ENCODE results near the gene PLXDC2. TPM values are rescaled to one million over a fixed set of nuclear protein-coding genes. Genes with fewer than 3 reads are reported as not detected.
A peak's percentile ranks its signal among the peaks of the same experiment; 100 is the strongest.

Gene PLXDC2
- polyA plus RNA-seq, 1 of the 3 experiments (the other 2 are of a cell fraction), result 2.5 TPM

DNA sequence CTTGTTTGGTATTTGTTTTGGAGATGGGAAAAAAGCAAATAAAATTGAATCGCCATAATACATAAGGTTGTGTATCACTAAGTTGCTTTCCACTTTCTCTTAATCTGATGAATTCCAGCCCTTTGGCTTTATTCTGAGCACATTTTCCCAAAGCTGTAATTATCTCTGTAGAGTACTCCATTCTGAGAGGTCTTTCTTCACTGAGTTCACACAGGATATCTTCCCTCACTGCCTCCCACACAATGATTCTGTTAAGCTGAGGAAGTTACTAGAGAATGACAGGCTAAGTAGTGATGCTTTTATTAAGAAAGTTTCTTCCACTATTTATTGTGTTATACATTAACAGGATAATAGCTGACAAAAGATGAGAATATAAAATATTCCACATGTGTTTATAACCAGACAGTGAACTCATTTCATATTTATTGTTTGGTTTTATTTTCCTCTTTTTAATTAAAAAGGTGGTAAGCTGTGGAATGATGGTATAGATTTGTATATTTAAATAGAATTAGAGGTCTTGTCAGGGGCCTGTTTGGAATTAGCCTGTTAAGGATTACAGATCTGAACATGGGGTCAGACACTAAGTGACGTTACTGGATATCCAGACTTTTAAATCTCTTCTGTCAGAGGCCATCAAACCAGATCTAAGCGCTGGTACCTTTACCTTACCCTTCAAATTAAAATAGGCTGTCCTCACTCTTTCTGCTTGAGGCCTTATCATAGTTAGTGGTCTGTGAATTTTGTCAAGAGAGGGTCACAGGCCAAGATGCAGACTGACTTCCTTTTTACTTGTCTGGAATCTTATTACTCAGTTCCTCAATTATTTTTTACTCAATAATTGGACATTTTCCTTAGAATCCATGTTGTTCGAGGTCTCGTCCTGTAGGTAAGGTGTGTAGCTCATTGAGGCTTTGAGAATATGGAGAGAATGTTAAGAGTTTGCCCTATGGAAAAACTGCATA lies 8.4 kb downstream of the PLXDC2 start:
- ChIA-PET CTCF (interaction anchor here (0.6 to 1.2 kb wide), 4 partner anchors 142 to 947 kb away, joined by 3 to 5 read pairs (median 4); no protein-coding TSS in a partner anchor), POLR2A (no interaction called here)
- H3K4me1 ChIP-seq (ENCODE audit: control insufficient read depth in 1 of 2, insufficient read depth in 2 of 2, low read depth in 1 of 2, low read length in 1 of 2), result peaks cover 5 to 16% of the 10 kb centered on the region in 2 experiments; a peak in 3 of 4 replicates
- H3K27me3 ChIP-seq (ENCODE audit: insufficient read depth), result no peaks in the 10 kb centered on the region
- H3K9ac ChIP-seq, result no peak overlapping the region
- peaks cover 4% of the 10 kb centered on the region for H3F3A ChIP-seq (replicated peaks; ENCODE audit: insufficient read depth)
- DNase-seq, result peak; percentile 51
- TF ChIP-seq EP300 (IDR thresholded peaks at IDR 0.05; ENCODE audit: borderline replicate concordance in 1 of 2, low read depth in 1 of 2, low read length in 1 of 2) (peak in 1 of 2 experiments; percentile 59; a peak in 2 of 4 replicates), FOXM1 (IDR thresholded peaks at IDR 0.05; ENCODE audit: low read depth) (no peak), MEF2A (IDR thresholded peaks at IDR 0.05; ENCODE audit: borderline replicate concordance, low read depth) (no peak), SIN3A (IDR thresholded peaks at IDR 0.05; ENCODE audit: borderline replicate concordance, low read depth, low read length) (no peak), TEAD4 (IDR thresholded peaks at IDR 0.05; ENCODE audit: borderline replicate concordance, insufficient read depth) (no peak), RCOR1 (IDR thresholded peaks at IDR 0.05; ENCODE audit: low read length) (peak; percentile 73; the same call in 1 of the 2 replicates), JUND (IDR thresholded peaks at IDR 0.05) (no peak), YY1 (IDR thresholded peaks at IDR 0.05; ENCODE audit: low read depth) (no peak), GATA2 (CRISPR knock-in tag; IDR thresholded peaks at IDR 0.05) (no peak; the same call in 1 of the 2 replicates), RFX5 (IDR thresholded peaks at IDR 0.05; ENCODE audit: low read length) (no peak), CHD2 (IDR thresholded peaks at IDR 0.05; ENCODE audit: low read length, partially characterized antibody) (no peak), FOSL2 (IDR thresholded peaks at IDR 0.05; ENCODE audit: borderline replicate concordance, low read depth) (no peak), NFIC (IDR thresholded peaks at IDR 0.05; ENCODE audit: borderline replicate concordance) (no peak)
- TF ChIP-seq, protein P1, sequence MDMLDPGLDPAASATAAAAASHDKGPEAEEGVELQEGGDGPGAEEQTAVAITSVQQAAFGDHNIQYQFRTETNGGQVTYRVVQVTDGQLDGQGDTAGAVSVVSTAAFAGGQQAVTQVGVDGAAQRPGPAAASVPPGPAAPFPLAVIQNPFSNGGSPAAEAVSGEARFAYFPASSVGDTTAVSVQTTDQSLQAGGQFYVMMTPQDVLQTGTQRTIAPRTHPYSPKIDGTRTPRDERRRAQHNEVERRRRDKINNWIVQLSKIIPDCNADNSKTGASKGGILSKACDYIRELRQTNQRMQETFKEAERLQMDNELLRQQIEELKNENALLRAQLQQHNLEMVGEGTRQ (IDR thresholded peaks at IDR 0.05; ENCODE audit: borderline replicate concordance, low read depth, low read length), result no peak
- TF ChIP-seq, protein P2, sequence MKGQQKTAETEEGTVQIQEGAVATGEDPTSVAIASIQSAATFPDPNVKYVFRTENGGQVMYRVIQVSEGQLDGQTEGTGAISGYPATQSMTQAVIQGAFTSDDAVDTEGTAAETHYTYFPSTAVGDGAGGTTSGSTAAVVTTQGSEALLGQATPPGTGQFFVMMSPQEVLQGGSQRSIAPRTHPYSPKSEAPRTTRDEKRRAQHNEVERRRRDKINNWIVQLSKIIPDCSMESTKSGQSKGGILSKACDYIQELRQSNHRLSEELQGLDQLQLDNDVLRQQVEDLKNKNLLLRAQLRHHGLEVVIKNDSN (IDR thresholded peaks at IDR 0.05; ENCODE audit: borderline replicate concordance, low read depth), result no peak
- TF ChIP-seq, protein P3, sequence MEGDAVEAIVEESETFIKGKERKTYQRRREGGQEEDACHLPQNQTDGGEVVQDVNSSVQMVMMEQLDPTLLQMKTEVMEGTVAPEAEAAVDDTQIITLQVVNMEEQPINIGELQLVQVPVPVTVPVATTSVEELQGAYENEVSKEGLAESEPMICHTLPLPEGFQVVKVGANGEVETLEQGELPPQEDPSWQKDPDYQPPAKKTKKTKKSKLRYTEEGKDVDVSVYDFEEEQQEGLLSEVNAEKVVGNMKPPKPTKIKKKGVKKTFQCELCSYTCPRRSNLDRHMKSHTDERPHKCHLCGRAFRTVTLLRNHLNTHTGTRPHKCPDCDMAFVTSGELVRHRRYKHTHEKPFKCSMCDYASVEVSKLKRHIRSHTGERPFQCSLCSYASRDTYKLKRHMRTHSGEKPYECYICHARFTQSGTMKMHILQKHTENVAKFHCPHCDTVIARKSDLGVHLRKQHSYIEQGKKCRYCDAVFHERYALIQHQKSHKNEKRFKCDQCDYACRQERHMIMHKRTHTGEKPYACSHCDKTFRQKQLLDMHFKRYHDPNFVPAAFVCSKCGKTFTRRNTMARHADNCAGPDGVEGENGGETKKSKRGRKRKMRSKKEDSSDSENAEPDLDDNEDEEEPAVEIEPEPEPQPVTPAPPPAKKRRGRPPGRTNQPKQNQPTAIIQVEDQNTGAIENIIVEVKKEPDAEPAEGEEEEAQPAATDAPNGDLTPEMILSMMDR (IDR thresholded peaks at IDR 0.05), result no peak
- TF ChIP-seq, protein P4, sequence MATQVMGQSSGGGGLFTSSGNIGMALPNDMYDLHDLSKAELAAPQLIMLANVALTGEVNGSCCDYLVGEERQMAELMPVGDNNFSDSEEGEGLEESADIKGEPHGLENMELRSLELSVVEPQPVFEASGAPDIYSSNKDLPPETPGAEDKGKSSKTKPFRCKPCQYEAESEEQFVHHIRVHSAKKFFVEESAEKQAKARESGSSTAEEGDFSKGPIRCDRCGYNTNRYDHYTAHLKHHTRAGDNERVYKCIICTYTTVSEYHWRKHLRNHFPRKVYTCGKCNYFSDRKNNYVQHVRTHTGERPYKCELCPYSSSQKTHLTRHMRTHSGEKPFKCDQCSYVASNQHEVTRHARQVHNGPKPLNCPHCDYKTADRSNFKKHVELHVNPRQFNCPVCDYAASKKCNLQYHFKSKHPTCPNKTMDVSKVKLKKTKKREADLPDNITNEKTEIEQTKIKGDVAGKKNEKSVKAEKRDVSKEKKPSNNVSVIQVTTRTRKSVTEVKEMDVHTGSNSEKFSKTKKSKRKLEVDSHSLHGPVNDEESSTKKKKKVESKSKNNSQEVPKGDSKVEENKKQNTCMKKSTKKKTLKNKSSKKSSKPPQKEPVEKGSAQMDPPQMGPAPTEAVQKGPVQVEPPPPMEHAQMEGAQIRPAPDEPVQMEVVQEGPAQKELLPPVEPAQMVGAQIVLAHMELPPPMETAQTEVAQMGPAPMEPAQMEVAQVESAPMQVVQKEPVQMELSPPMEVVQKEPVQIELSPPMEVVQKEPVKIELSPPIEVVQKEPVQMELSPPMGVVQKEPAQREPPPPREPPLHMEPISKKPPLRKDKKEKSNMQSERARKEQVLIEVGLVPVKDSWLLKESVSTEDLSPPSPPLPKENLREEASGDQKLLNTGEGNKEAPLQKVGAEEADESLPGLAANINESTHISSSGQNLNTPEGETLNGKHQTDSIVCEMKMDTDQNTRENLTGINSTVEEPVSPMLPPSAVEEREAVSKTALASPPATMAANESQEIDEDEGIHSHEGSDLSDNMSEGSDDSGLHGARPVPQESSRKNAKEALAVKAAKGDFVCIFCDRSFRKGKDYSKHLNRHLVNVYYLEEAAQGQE (IDR thresholded peaks at IDR 0.05; ENCODE audit: low read depth, low read length), result no peak
- H3K9me2 ChIP-seq, result no peaks in the 10 kb centered on the region
- no peaks in the 10 kb centered on the region for H3K79me2 ChIP-seq (ENCODE audit: insufficient read depth)
- peak overlapping the region in 1 of 2 experiments; percentile 16; a peak in 1 of 4 replicates for H3K27ac ChIP-seq (ENCODE audit: low read depth in 2 of 2, low read length in 1 of 2)
- H3K4me3 ChIP-seq (ENCODE audit: low read depth in 2 of 2, low read length in 1 of 2), result no peak overlapping the region
- H2AFZ ChIP-seq (ENCODE audit: low read depth), result no peak overlapping the region
- 57% methylated on average over 5 of the region's 5 CpGs for WGBS (ENCODE audit: low lambda C conversion rate)
- H4K20me1 ChIP-seq (ENCODE audit: insufficient read depth), result no peaks in the 10 kb centered on the region
- no peak overlapping the region for H3K4me2 ChIP-seq
- no peaks in the 10 kb centered on the region for H3K36me3 ChIP-seq (replicated peaks in 1 of 2; ENCODE audit: control insufficient read depth in 1 of 2, insufficient read depth in 2 of 2, low read length in 1 of 2)
- H3K9me3 ChIP-seq, result no peaks in the 10 kb centered on the region

Measured in SK-N-SH (cell line).